Measurements from ENCODE around the gene SLC6A6.
"Not testable (repeated sequence)": the region's sequence is repeated elsewhere in the genome, so short reads cannot be mapped to it uniquely, and the experiment has no call there.

SLC6A6 gene

GRCh38 chr3:14512942-14513327 is 110.5 kb downstream of the SLC6A6 start:
- H3K4me1 ChIP-seq: no peaks in the 10 kb centered on the region
- no peak overlapping the region for H3K4me3 ChIP-seq (ENCODE audit: low read depth, low read length)
- H3K36me3 ChIP-seq: no peaks in the 10 kb centered on the region
- DNase-seq: no peak
- no peaks in the 10 kb centered on the region for H3K27me3 ChIP-seq
- TF ChIP-seq CTCF (IDR thresholded peaks at IDR 0.05; ENCODE audit: low read depth, low read length): no peak
- H3K9me3 ChIP-seq: no peaks in the 10 kb centered on the region

- no peak for DNase-seq
- no peak for TF ChIP-seq CTCF (IDR thresholded peaks at IDR 0.05; ENCODE audit: low read depth, low read length)
Observed at GRCh38 chr3:14513566-14514322, 111.3 kb downstream of the SLC6A6 start.

GRCh38 chr3:14514323-14514720 is 111.9 kb downstream of the SLC6A6 start:
- DNase-seq: no peak
- TF ChIP-seq CTCF (IDR thresholded peaks at IDR 0.05; ENCODE audit: low read depth, low read length): no peak
- Histone ChIP-seq H3K27me3 (no peaks in the 10 kb centered on the region), H3K4me3 (ENCODE audit: low read depth, low read length) (no peak overlapping the region), H3K4me1 (no peaks in the 10 kb centered on the region), H3K36me3 (no peaks in the 10 kb centered on the region), H3K9me3 (no peaks in the 10 kb centered on the region)

More at GRCh38 chr3:14513566-14514322, 111.3 kb downstream of the SLC6A6 start:
- Histone ChIP-seq H3K4me1 (no peaks in the 10 kb centered on the region), H3K27me3 (no peaks in the 10 kb centered on the region), H3K4me3 (ENCODE audit: low read depth, low read length) (no peak overlapping the region), H3K36me3 (no peaks in the 10 kb centered on the region), H3K9me3 (no peaks in the 10 kb centered on the region)

- H3K4me3 ChIP-seq (ENCODE audit: low read depth, low read length); DNase-seq; H3K4me1 ChIP-seq; H3K36me3 ChIP-seq; H3K9me3 ChIP-seq; H3K27me3 ChIP-seq: not testable (repeated sequence)
Observed at GRCh38 chr3:14515526-14515925, 113.1 kb downstream of the SLC6A6 start.

- H3K4me1 ChIP-seq: no peaks in the 10 kb centered on the region
- TF ChIP-seq CTCF (IDR thresholded peaks at IDR 0.05; ENCODE audit: low read depth, low read length): no peak
- H3K4me3 ChIP-seq (ENCODE audit: low read depth, low read length): no peak overlapping the region
- H3K9me3 ChIP-seq: no peaks in the 10 kb centered on the region
- H3K27me3 ChIP-seq: no peaks in the 10 kb centered on the region
- H3K36me3 ChIP-seq: no peaks in the 10 kb centered on the region
- no peak for DNase-seq
Observed at GRCh38 chr3:14516738-14517345, 114.4 kb downstream of the SLC6A6 start.

GRCh38 chr3:14517601-14518431 is 115.4 kb downstream of the SLC6A6 start:
- H3K27me3 ChIP-seq: no peaks in the 10 kb centered on the region

More at GRCh38 chr3:14517601-14518431, 115.4 kb downstream of the SLC6A6 start:
- no peak for DNase-seq
- Histone ChIP-seq H3K9me3 (no peaks in the 10 kb centered on the region), H3K36me3 (no peaks in the 10 kb centered on the region), H3K4me1 (no peaks in the 10 kb centered on the region), H3K4me3 (ENCODE audit: low read depth, low read length) (no peak overlapping the region)
- TF ChIP-seq CTCF (IDR thresholded peaks at IDR 0.05; ENCODE audit: low read depth, low read length): no peak

All from BE2C (cell line).